Right ventricle myocardium inferior (tissue), 1 donor: ENCODE measurements around the gene TSEN2. TPM values are rescaled to one million over a fixed set of nuclear protein-coding genes. Genes with fewer than 3 reads are reported as not detected.
"Not testable (repeated sequence)": the region's sequence is repeated elsewhere in the genome, so short reads cannot be mapped to it uniquely, and the experiment has no call there.

Experiments used
- ATAC-seq: fragments of 200-7000 bp; cut with Tn5 transposase; one replicate; pipeline ENCODE4 v1.9.1; 2020; ENCODE audit warnings: mild to moderate bottlenecking, moderate library complexity
- DNase-seq: peaks from one replicate; pipeline ENCODE4 v3.0.0; 2021; ENCODE audit errors: missing footprints
- intact Hi-C: fragments of 100-400 bp; cut with DNase I; formaldehyde crosslinking; loops from one replicate; pipeline ENCODE4 v1.11.0; 2022
- total RNA-seq: library from RNA; stranded (reverse); fragmentation: NEBNext Ultra II Directional; extraction: Animal tissue kit (Norgen Biotek cat#: 25700); gene quantifications from one replicate; pipeline ENCODE4 v1.2.1, GENCODE V29; 2021
- donor health status: DM: no; HTN: yes; CAD: no; lungs with severe emphysema.

Gene TSEN2
- total RNA-seq, 1 donor from 2014 or later: 24.1 TPM

GRCh38 chr3:12468276-12468675 lies 16.0 kb upstream of the TSEN2 start:
- intact Hi-C loops: no loop called here
- no peak for ATAC-seq
- DNase-seq: no peak

- ATAC-seq: no peak
- no peak for DNase-seq
- intact Hi-C loops: no loop called here
Observed at GRCh38 chr3:12468757-12469156, 15.5 kb upstream of the TSEN2 start.

GRCh38 chr3:12469222-12469621 lies 15.1 kb upstream of the TSEN2 start:
- DNase-seq, intact Hi-C loops, ATAC-seq: not testable (repeated sequence)

GRCh38 chr3:12470111-12470510 lies 14.2 kb upstream of the TSEN2 start:
- ATAC-seq: no peak
- DNase-seq: no peak
- intact Hi-C loops: no loop called here

- DNase-seq (no peak), ATAC-seq (no peak)
- intact Hi-C loops: no loop called here
Observed at GRCh38 chr3:12470680-12471079, 13.6 kb upstream of the TSEN2 start.

- intact Hi-C loops: no loop called here
- no peak for DNase-seq
- no peak for ATAC-seq
Observed at GRCh38 chr3:12471241-12471640, 13.0 kb upstream of the TSEN2 start.

DNA sequence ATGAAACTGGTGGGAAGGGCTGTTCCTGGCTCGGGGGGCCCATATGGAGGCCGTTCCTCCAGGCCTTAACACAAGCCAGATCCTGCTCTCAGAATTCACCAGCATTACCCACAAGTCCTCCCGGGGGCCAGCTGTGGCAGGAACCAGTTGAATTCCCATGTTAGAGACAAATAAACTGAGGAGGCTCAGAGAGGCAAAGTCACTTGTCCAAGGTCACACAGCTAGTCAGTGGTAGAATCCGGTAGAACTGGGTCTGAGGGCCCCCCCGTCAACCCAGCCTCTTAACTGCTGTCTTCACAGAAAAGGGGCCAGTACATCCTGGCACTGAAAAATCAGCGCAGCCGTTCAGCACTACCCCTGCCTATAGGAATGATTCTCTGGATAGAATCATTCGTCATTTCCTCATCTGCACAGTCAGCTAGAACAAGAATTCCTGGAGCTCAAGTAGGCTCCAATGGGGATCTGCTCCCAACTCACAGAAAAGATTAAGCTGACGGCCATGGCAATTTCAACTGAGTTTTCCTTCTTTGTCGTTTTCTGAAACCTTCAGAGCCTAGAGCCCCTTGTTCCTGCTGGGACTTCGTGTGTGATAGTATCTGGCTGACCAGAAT lies 12.2 kb upstream of the TSEN2 start:
- DNase-seq (no peak), ATAC-seq (no peak)
- intact Hi-C loops: no loop called here

- DNase-seq (no peak), ATAC-seq (no peak)
- intact Hi-C loops: no loop called here
Observed at GRCh38 chr3:12472796-12473195, 11.5 kb upstream of the TSEN2 start.

GRCh38 chr3:12473511-12473910 lies 10.8 kb upstream of the TSEN2 start:
- intact Hi-C loops: no loop called here
- no peak for ATAC-seq
- no peak for DNase-seq

DNA sequence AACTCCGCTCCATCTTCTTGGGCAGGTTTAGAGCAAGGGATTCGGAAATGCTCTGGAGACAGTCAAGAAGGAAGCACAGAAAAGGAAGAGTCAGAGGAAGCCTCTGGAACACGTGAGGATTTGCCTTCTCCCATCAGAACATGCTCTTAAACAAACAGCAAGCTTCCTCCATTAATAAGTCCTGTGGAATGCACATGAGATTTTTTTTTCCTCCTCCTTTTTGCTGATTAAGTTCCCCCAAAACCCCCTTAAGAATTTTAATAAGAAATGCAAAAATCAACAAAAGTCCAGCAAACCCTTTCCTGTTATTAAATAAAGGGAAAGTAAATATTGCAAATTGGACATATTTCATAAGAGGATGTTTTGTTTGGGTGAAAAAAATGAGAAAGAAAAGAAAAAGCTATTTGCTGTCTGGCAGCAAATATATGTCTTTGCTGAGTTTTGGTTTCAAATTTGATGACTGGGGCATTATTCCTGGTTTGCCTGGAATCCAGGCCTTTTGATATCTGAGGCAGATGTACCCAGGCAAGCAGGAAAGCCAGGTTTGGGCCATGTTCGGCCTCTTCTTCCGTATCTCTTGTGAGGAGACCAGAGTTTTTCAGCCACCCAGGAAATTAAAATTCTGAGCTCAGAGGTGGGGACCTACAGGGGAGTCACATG lies 7.9 kb upstream of the TSEN2 start:
- DNase-seq (no peak), ATAC-seq (no peak)
- intact Hi-C loops: no loop called here

DNA sequence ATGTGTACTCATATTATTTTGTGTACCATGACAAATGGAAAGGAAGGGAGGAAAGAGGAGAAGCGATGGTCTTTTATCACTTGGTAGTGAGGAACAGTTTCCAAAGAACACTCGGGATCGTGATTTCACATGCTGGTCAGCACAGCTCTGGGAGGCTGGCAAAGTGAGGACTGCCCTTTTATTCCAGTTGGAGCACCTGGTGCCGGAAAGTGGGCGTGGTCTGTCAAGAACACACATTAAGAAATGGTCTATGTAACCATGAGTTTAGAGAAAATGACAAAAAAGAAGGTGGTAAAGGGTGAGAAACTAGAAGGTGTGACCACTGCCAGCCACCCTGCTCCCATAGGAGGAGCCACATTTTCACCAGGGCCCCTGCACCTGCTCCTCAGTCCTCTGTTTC lies 7.0 kb upstream of the TSEN2 start:
- DNase-seq (no peak), ATAC-seq (no peak)
- intact Hi-C loops: no loop called here

- DNase-seq (no peak), ATAC-seq (no peak)
- intact Hi-C loops: loop anchor here (2.0 kb wide), 1 partner anchor 302 kb away; no protein-coding TSS in a partner anchor
Observed at GRCh38 chr3:12478326-12478725, 6.0 kb upstream of the TSEN2 start.

- not testable (repeated sequence) for DNase-seq, ATAC-seq
Observed at GRCh38 chr3:12479198-12479597, 5.1 kb upstream of the TSEN2 start.

GRCh38 chr3:12479919-12480427 lies 4.3 kb upstream of the TSEN2 start:
- intact Hi-C loops: loop anchor here (2.0 to 5.0 kb wide), 3 partner anchors 77 to 303 kb away; partner anchors contain the start of gene MKRN2
- DNase-seq (no peak), ATAC-seq (peak; percentile 53)

More at GRCh38 chr3:12479198-12479597, 5.1 kb upstream of the TSEN2 start:
- intact Hi-C loops: loop anchor here (2.0 kb wide), 1 partner anchor 302 kb away; no protein-coding TSS in a partner anchor

GRCh38 chr3:12483410-12483809 lies 870 bp upstream of the TSEN2 start:
- no peak for ATAC-seq

DNA sequence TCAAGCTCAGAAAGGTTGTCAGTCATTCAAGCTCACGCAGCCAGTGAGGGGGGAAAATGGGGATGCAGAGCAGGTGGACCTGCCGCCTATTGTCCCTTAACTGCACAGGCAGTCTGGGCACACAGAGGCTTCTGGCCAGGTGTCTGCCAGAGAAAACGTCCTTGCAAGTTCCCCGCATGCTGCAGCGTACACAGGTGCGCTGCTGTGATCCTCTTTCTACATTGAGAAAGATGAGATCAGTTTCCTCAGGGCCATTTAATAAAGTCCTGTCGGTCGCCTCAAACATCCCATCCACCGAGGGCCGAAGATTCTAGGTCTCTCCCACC lies 445 bp upstream of the TSEN2 start:
- no peak for DNase-seq

More at GRCh38 chr3:12483410-12483809, 870 bp upstream of the TSEN2 start:
- intact Hi-C loops: loop anchor here (2.0 to 5.0 kb wide), 2 partner anchors 74 to 349 kb away; partner anchors contain the start of gene MKRN2
- no peak for DNase-seq

DNA sequence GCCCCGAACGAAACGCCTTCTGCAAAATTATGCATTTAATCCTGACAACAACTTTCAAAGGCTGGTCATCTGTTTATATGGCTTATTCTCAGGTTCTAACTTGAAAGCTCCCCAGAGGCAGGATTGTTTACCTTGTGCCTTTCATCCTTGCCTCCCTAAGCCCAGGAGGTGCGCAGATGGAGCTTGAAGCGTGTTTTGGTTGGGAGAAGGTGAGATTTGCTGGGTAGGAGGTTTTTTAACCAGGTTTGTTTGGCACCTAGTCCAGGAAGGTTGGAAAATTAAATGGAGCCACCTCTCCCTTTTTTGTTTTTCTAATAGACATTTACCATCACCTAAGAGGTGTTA lies 675 bp downstream of the TSEN2 start:
- no peak for DNase-seq
- ATAC-seq: no peak
- intact Hi-C loops: loop anchor here (5.0 kb wide), 1 partner anchor 72 kb away; the partner anchor contains the start of gene MKRN2

More for the DNA sequence above, 445 bp upstream of the TSEN2 start:
- intact Hi-C loops: loop anchor here (2.0 to 5.0 kb wide), 2 partner anchors 73 to 349 kb away; partner anchors contain the start of gene MKRN2
- peak; percentile 1 for ATAC-seq

- intact Hi-C loops: no loop called here
- no peak for ATAC-seq
- DNase-seq: no peak
Observed at GRCh38 chr3:12486001-12486400, 1.7 kb downstream of the TSEN2 start.

DNA sequence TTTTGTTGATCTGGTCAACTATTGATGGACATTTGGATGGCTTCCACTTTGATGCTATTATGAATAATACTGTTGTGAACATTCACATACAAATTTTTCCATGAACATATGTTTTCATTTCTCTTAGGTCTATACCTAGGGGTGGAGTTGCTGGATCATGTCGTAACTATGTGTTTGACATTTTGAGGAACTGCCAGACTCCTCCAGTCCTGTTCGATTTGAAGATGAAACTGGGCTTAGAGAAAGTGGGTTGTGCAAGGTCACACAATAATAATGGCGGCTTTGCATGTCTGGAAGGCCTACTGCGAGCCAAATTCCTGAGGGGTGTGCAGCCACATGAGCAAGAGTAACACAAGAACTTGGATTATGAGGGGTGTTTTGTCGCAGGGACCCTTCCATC lies 2.6 kb downstream of the TSEN2 start:
- ATAC-seq (no peak), DNase-seq (no peak)
- intact Hi-C loops: no loop called here

DNA sequence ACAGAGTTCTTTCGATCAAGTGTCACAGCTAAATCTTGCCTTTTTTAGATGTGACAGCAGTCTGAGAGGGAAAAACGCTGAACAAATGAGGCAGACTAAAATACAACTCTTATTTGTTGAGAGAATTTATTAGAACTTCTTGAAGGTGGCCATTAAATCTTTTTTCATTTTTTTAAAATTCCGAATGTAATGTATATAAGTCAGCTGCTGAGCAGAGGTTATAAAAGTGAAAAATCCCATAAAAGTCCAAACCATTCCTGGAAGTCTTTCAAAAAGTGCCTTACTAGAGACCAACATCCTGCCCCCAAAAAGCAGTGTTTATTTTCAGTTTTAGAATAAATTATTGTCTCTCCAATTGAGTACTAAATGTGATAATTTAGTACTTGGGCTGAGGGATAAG lies 3.1 kb downstream of the TSEN2 start:
- intact Hi-C loops: no loop called here
- DNase-seq: no peak
- ATAC-seq: no peak
